Measurements from ENCODE around the gene MRGPRF.

GRCh38 chr11:69024509-69024908, 11.5 kb upstream of the MRGPRF start:
- TF ChIP-seq POLR2A (IDR thresholded peaks at IDR 0.05) (no peak), POLR2AphosphoS5 (IDR thresholded peaks at IDR 0.05) (no peak)
- TF ChIP-seq, protein P1, sequence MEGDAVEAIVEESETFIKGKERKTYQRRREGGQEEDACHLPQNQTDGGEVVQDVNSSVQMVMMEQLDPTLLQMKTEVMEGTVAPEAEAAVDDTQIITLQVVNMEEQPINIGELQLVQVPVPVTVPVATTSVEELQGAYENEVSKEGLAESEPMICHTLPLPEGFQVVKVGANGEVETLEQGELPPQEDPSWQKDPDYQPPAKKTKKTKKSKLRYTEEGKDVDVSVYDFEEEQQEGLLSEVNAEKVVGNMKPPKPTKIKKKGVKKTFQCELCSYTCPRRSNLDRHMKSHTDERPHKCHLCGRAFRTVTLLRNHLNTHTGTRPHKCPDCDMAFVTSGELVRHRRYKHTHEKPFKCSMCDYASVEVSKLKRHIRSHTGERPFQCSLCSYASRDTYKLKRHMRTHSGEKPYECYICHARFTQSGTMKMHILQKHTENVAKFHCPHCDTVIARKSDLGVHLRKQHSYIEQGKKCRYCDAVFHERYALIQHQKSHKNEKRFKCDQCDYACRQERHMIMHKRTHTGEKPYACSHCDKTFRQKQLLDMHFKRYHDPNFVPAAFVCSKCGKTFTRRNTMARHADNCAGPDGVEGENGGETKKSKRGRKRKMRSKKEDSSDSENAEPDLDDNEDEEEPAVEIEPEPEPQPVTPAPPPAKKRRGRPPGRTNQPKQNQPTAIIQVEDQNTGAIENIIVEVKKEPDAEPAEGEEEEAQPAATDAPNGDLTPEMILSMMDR (IDR thresholded peaks at IDR 0.05 in 8 of 11, conservative IDR thresholded peaks at IDR 0.05 in 3 of 11): no peak

All from spleen (tissue), 7 donors.